ENCODE measurements around the gene TANC1.

TANC1 gene

DNA sequence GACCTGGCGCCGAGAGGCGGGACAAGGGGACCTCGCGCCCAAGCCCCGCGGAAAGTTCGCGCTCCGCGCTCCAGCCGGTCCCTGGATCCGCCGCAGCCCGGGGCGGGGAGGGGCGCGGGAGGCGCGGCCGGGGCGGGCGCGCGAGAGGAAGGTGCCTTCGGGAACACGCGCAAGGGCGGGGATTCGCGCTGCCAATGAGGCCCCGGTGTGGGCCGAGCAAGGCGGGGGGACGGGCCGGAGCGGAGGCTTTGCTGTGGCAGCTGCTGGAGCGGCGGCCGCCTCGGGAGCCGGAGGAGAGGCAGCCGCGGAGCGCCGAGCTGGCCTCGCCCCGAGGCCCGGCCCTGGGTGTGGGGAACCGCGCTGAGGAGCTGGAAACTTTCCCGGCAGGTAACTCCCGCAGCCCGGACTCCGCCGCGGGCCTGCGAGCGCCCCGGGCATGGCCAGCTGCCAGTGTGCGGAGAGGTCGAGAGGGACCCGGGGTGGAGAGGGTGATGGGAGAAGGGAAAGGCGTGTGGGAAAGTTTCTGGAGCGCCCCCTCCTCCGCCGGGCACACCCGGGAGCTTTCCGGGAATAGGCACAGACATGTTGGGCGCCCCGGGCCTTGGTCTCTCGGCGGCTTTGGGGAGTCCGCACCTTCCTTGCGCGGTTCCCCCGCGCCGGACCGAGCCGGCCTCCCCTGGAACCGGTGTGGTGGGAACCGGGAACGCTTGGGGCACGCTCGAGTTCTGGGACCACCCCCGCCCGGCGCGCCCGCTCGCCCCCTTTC is at the start of gene TANC1:
TANC1 (plus strand) TSS at position 245 of the 766 bp plus-strand sequence. CDS start 97,271 bp downstream, outside the sequence.
- DNase-seq = peak; percentile 81

DNA sequence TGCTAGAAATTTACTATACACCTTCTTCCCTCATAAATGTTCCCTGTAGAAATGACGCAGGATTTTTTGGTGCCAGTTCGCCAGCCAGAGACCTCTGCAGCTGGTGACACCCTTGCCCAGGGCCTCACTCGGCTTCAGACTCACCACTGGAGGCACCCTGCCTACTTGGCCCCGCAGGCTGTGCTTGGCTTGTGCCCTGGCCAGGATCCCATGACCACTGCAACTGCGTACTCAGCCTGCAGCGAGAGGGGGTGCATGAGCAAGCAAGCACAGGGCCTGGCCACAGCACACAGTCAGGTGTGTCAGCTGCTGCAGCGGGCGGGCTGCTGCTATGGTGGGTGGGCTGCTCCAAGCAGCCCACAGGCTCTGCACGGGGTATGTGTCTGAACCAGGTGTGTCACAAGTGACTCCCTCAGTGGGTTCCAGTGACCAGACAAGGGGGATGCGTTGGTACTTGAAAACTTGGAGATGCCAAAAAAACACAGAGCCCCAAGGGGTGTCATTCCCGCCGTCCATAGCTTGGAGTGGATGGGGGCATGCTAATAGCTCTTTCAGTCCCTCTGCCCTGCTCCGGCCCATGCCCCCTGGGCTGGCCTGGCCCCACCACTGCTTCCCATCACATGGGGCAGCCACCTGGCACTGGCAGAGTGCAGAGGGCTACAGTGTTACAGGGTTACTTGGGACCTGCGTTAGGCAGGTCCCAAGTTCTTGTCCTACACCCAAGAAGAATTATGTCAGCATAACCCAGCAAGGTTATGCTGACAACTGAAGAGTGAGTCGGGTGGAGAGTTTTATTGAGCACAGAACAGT is 46.6 kb upstream of the TANC1 start:
- no peak for DNase-seq

DNA sequence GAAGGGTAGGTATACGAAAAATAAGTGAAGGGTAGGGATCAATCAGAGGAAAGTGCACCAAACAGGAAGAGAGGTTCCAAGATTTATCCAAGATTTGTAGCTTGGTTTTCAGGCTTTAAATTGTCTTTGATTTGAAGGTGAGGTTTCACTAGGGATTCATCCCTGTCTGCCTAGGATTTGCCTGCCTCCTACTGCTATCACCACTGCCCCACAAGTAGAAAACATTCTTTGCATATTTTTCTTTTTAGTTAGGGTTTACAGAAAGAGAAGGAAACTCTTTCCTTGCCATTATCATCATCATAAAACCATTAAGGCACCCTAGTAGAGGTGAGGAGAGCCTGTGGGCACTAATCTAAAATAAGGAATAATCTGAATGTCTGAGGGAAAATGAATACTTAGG is 45.8 kb upstream of the TANC1 start:
- DNase-seq = no peak

DNA sequence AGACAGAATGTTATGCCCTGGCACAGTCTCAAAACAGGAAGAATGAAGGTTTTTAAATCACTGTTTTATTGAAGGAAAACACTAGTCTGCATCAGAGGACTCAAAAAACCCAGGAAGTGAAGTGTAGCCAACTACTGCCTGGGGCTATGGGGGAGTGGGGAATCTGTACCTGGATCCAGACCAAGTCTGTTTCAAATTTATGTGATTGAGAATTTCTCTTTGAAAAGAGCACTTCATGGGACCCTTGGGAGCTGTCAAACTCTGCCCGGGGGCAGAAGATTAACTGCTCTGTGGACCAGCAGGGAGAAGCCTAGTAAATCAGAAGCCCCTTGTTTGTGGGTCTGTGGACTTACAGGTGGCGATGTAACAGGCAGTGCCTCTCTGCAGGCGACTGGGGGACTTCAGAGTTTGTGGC is 45.3 kb upstream of the TANC1 start:
- DNase-seq = no peak

DNA sequence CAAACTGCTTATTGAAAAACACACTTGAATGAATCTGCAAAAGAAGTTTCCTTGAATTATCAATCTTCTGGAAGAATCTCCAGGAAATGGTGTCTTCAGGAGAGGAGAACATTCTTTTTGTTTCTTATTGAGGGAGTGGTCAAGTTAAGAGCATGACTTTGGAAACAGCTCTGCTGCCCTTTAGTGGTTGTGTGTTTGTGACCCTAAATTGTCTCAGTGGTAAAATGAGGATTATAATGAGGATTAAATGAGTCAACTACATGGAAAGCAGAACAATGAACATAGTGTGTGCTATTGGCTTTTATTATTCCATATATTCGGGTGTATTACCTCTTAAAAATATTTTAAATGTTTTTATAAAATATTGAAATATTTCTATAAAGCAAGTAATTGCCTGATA is 44.8 kb upstream of the TANC1 start:
- DNase-seq = no peak

DNA sequence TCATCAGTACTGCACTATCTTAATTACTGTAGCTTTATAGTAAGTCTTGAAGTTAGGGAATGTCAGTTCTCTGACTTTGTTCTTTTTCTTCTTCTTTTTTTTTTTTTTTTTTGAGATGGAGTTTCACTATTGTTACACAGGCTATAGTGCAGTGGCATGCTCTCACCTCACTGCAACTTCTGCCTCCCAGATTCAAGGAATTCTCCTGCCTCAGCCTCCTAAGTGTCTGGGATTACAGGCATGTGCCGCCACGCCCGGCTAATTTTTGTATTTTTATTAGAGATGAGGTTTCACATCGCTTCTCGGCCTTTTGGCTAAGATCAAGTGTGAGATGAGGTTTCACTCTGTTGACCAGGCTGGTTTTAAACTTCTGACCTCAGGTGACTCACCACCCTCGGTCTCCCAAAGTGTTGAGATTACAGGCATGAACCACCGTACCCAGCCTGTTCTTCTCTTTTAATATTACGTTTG is 41.9 kb upstream of the TANC1 start:
- DNase-seq = no peak

DNA sequence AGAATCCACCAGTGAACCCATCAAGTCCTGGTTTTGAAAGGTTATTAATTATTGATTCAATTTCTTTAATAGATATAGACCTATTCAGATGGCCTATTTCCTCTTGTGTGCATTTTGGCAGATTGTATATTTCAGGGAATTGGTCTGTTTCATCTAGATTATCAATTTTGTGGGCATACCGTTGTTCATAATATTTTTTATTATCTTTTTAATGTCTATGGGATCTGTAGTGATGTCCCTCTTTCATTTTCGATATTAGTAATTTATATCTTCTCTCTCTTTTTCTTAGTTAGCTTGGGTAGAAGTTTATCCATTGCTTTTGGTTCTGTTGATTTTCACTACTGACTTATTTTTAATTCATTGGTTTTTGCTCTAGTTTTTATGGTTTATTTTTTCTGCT is 39.9 kb upstream of the TANC1 start:
- DNase-seq = no peak

DNA sequence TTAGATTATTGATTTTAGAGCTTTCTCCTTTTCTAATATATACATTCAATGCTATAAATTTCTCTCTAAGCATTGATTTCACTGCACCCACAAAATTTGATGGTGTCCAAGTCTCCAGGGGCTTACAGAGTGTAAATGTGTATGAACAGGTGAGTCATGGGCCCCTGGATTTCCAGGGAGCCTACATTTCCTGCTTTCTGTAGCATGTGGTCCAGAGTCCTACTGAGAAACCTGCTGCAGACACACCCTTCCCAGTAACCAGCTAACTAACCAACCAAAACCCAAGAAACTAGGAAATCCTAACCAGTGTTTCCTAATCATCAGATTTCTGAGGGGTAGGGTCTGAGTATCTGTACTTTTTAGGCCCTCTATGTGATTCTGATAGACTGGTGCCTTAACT is 39.5 kb upstream of the TANC1 start:
- DNase-seq = no peak

DNA sequence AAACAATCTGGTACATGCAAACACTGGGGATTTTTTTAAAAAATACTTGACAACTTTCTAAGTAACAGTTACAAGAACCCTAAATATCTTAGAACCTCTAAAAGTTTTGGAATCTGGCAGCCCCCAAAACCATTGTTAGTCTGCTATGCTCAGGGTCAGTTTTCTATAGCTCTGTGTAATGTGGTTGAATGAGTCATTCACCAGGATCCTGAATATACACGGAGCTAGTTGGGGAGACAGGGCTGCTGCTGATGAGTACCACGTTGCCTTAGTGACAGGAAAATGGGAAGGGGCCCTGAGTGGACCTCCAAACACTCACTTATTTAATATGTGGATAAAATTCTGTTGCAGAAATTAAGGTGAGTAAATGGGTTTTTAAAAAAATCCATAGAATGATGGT is 36.9 kb upstream of the TANC1 start:
- no peak for DNase-seq

DNA sequence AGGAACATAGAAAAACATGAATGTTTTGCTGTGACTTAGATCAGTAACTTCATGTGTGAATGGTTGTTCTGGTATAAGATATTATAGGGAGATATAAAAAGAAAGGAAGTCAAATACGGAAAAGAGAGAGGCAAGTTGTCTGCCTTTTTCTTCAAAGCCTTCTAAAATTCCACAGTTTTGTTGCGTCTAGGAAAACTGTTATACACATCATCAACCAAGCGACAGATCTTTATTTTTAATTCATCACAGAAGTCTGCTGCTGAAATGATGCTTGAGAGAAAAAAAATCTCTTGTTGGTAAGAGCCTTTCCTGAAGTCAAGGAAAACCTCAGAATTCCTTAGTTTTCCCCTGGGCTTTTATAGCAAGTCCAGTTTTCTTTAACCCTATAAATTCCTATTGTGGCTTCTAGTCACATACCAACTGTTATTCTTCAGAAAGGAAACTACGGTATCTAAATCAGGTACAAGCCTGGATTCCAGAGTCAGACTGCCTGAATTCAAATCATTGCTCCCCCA is 36.3 kb upstream of the TANC1 start:
- DNase-seq = no peak

DNA sequence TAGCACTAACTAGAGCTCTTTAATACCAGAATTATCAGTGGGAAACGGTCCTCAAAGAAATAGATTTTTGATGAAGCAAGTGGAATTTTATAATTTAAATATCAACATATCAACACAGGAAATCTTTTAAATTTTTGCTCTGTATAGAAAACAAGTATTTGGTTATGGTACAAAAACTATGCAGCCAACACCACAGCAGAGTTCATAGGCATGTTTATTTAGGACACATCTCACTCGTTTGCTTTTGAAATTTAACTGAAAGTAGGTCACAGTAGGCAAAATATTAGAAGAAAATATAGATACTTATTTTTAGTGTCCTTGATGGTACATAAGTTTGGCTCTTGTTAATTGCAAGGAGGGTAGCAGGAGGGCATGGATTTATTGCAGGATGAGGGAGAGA is 34.3 kb upstream of the TANC1 start:
- DNase-seq = no peak

DNA sequence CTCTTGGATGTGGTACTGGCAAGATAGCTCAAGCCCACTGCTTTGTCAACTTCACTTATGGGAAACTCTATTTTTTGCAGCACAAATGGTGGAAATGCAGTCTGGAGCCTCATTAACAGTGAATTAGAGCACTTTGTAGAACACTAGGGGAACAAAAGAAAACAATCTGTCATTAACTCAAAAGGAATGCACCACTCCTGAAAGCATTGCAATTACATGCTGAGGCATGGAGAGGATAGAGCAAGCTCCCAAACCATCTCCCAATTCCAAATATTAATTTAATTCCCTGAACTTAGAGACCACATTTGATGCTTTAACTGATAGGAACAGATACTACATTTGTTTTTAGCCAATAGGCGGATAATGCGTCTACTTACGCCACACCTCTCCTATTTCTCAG is 32.8 kb upstream of the TANC1 start:
- no peak for DNase-seq

DNA sequence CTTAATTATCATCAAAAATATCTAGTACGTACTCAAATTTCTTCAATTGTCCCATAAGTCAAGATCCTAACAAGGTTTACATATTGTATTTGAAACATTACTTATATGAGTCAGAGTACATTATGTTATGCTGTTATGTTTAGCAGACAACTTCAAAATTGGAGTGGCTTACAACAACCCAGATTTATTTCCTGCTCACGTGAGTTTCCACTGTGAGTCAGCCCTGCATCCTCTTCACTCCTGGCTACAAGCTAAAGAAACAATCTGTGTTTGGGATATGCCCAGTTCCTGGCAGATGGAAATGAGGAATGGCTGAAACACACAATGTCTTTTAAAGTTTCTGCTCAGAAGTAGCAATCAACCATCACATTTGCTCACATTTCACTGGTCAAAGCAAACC is 31.5 kb upstream of the TANC1 start:
- no peak for DNase-seq

DNA sequence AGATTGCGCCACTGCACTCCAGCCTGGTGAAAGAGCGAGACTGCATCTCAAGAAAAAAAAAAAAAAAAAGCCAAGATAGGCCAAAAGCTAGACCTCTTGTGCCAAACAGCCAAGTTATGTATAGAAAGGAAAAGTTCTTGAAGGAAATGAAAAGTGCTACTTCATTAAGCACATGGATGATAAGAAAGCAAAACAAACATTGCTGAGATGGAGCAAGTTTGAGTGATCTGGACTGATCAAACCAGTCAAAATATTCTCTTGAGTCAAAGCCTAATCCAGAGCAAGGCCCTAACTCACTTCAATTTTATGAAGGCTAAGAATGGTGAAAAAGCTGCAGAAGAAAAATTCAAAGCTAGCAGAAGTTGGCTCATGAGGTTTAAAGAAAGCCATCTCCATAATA is 28.1 kb upstream of the TANC1 start:
- DNase-seq = no peak

DNA sequence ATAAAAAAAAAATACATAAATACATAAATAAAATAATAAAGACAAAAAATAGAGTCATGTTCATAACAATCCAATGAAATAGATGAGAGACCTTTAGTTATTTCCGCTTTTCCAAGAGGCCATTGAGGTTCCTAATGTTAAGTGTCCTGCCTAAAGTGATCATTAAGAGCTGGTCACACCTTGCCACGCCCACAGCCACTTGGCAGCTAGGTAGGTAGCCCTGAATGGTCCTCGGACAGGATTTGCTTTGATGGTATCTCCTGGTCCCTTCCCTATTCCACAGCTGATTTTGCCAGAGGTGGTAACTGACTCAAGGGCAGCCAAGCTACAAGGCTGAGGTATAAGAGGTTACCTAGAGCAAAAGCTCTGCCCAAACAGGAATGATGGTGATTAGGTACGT is 24.5 kb upstream of the TANC1 start:
- no peak for DNase-seq

DNA sequence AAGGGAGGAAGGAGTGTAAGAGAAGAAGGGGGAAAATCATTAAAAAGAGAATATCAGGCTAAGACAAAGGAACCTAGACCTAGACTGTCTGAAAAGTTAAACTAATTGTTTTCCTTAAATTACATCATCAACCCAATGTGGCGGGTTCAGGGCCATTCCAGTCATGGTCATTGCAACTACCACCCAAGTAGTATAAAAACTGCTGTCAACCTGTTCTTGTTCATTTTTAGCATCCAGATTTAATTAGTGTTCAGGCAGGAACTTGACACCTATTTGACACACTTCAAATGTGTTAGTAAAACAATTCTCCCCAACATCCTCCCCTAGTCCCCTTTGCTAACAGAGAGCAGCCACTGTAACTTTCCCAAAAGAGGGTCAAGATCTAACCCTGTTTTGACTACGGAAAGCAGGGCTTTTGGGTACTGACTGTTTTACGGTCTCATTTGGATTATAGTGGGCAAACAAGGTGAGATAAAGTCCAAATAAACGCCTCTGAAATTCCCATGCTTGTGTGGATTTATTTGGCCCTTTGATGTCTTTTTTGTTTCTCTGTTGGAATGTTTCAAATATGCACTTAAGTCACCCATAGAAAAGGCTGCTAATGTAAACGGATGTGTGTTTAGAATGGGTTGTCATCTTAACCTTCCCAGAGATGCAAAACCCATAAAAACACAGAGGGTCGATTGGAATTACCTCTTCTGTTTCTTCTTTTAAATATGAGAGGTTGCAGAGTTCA is 19.3 kb upstream of the TANC1 start:
- DNase-seq = no peak

DNA sequence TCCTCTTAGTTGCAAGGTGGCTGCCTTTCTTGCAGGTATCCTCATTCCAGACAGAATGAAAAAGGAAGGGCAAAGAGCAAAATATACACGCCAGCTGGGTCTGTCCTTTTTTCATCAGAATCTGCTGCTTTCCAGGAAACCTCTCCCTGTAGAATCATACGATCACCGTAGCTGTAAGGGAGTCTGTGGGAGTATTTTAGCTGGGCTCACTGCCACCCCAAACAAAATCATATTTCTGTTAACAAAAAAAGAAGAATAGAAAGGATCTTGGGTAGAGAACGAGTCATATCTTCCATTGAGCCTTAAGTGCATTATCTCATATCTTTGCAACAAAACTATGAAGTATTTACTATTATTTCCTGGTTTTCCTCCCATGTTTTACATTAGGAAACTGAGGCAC is 15.0 kb upstream of the TANC1 start:
- no peak for DNase-seq

DNA sequence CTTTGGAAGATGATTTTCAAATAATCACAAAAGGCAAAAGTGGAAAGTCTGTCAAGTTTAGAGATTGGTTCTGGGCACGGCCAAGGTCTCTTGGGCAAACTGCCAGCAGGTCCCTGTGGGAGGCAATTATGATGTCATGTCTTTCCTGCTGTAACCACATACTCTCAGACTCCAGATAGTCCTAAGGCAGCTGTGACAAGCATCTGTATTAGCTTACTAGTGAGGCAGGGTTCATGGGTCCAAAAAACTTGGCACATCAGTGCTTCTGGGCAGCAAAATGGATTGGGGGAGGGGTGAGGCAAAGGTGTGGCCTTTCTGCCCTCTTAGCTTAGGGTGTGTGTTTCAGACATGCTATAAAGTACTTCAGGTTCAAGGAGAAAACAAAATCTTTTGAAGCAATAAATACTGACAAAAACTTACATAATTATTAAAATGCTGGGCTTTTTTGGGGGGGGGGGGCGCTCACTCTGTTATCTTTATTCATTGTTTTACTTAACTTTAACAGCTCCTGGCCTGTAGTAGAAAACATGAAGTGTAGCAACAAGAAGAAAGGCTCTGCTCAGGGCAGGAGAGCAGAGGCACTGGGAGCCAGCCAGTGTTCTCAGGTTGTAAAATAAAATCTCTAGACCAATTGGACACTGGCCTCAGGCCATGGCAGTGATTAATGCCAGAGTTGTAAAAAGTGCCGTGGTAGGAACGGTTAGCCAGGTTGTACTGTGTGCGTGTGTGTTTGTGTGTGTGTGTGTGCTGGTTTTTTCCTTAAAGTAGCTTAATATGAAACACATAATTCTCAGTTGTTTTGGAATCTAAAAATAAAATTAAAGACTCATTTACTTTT is 14.3 kb upstream of the TANC1 start:
- DNase-seq = peak; percentile 61

DNA sequence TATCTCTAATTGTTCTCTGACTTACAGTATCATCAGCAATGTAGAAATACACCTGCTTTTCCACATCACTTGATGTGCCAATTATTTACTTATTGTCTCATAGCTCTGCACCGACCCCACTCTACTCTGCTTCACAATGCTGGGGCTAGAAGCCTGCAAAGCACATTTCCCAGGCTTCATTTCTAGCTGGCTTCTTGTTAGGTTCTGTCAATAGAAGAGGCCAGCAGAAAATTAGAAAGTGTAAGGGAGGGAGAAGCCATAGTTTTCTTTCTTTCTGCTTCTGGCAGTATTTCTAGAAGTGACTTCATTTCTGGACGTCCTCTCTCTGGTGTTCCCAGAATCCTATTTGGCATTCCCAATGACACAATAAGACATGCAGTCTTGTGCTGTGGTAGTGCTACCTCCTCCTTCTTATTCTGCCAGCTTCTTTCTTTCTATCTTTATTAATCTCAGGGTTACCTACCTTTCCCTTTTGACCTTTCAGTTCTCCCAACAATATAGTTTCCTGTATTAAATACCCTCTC is 12.5 kb upstream of the TANC1 start:
- no peak for DNase-seq

DNA sequence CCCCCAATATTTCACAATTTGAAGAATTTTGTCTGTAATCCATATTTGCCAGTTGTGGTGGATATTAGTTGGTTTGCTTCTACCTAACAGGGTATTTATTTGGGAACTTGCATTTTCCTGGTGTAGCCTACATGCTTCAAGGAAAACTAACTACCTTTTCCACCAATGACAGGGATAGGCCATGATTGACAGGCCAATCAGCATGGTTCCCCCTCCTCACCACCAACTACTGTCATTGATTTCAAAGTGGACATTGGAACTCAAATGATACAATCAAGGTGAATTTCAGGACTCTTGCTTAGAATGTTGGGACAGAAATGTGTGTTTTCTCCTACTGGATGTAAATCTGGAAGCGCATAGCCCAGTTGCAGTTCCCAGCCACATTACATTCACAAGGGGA is 10.1 kb upstream of the TANC1 start:
- no peak for DNase-seq

DNA sequence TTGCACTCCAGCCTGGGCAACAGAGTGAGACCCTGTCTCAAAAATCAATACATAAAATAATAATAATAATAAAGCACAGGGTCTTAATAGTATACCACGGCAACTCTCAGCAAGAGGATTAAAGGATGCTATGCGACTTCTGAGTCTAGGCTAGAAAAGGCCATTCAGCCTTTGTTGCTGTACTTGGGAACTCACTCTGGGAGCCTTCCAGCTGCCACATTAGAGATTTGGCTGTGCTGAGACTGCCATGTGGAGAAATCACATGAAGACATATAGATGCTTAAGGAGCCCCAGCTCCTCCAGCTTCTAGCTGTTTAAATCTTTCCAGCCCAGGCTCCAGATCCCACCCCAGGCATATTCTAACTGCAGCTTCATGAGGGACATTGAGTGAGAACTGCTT is 8.2 kb upstream of the TANC1 start:
- DNase-seq = no peak

DNA sequence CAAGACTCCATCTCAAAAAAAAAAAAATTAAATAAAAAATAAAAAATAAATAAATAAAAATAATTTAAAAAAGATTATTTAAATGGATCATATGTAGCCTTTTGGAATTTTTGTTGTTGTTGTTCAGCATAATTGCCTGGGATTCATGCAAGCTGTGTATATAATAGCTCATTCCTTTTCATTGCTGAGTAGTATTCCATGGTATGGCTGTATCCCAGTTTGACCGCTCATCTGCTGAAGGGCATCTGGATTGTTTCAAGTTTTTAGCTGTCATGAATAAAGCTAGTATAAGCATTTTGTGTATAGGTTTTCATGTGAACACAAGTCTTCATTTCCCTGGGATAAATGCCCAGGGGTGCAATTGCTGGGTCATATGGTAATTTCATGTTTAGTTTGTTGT is 6.4 kb upstream of the TANC1 start:
- no peak for DNase-seq
